ENCODE data around the gene ODAD3.

The ODAD3 gene

DNA sequence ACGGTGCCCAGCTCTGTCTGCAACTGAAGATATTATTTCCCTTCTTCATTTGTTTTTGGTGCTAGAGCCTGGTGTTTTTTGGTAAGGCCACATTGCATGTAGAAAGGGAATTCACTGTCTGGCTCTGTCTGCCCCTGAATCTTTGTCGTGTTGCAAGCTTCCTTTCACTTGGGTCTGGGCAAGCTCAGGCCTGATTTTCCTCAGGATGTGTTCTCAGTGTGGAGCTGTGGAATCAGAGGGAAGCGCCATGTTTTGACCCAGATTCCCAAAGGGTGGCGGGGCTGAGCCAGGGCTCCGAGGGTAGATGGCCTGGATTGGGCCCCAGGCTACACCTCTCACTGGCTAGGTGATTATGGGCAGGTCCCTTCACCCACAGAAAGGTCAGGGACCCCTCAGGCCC lies 9.1 kb upstream of the ODAD3 start:
- TF ChIP-seq, protein P1, sequence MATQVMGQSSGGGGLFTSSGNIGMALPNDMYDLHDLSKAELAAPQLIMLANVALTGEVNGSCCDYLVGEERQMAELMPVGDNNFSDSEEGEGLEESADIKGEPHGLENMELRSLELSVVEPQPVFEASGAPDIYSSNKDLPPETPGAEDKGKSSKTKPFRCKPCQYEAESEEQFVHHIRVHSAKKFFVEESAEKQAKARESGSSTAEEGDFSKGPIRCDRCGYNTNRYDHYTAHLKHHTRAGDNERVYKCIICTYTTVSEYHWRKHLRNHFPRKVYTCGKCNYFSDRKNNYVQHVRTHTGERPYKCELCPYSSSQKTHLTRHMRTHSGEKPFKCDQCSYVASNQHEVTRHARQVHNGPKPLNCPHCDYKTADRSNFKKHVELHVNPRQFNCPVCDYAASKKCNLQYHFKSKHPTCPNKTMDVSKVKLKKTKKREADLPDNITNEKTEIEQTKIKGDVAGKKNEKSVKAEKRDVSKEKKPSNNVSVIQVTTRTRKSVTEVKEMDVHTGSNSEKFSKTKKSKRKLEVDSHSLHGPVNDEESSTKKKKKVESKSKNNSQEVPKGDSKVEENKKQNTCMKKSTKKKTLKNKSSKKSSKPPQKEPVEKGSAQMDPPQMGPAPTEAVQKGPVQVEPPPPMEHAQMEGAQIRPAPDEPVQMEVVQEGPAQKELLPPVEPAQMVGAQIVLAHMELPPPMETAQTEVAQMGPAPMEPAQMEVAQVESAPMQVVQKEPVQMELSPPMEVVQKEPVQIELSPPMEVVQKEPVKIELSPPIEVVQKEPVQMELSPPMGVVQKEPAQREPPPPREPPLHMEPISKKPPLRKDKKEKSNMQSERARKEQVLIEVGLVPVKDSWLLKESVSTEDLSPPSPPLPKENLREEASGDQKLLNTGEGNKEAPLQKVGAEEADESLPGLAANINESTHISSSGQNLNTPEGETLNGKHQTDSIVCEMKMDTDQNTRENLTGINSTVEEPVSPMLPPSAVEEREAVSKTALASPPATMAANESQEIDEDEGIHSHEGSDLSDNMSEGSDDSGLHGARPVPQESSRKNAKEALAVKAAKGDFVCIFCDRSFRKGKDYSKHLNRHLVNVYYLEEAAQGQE (IDR thresholded peaks at IDR 0.05; ENCODE audit: insufficient read depth in 1 of 2, low read depth in 2 of 2, low read length in 2 of 2), result no peak
- TF ChIP-seq TAF1 (IDR thresholded peaks at IDR 0.05; ENCODE audit: borderline replicate concordance, insufficient read depth, low read length) (no peak), POLR2AphosphoS5 (IDR thresholded peaks at IDR 0.05; ENCODE audit: low read depth, low read length) (no peak), FOXP2 (optimal IDR thresholded peaks at IDR 0.05; ENCODE audit: borderline replicate concordance, extremely low read depth, extremely low read length, insufficient read depth) (no peak), SIN3A (IDR thresholded peaks at IDR 0.05; ENCODE audit: borderline replicate concordance, insufficient read depth, low read length) (no peak)

DNA sequence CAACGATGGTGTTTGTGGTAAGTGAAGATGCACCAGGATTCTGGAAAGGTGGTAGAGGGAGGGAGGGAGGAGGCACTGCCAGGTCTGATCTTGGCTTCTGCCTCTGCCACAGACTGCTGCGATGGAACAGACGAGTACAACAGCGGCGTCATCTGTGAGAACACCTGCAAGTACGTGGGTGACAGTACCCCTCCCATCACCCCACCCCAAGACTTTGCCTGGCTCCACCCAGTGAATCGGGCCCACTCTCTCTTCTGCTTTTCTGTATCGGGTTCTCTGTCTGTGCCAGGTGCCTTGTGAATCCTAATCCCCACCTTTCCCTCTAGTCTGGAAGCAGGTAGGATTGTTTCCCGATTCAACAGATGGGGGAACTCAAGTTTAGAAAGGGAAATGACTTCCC lies 3.0 kb upstream of the ODAD3 start:
- TF ChIP-seq, protein P1 (IDR thresholded peaks at IDR 0.05; ENCODE audit: insufficient read depth in 1 of 2, low read depth in 2 of 2, low read length in 2 of 2), result no peak
- TF ChIP-seq POLR2AphosphoS5 (IDR thresholded peaks at IDR 0.05; ENCODE audit: low read depth, low read length) (no peak), TAF1 (IDR thresholded peaks at IDR 0.05; ENCODE audit: borderline replicate concordance, insufficient read depth, low read length) (no peak), FOXP2 (optimal IDR thresholded peaks at IDR 0.05; ENCODE audit: borderline replicate concordance, extremely low read depth, extremely low read length, insufficient read depth) (no peak), SIN3A (IDR thresholded peaks at IDR 0.05; ENCODE audit: borderline replicate concordance, insufficient read depth, low read length) (no peak)

DNA sequence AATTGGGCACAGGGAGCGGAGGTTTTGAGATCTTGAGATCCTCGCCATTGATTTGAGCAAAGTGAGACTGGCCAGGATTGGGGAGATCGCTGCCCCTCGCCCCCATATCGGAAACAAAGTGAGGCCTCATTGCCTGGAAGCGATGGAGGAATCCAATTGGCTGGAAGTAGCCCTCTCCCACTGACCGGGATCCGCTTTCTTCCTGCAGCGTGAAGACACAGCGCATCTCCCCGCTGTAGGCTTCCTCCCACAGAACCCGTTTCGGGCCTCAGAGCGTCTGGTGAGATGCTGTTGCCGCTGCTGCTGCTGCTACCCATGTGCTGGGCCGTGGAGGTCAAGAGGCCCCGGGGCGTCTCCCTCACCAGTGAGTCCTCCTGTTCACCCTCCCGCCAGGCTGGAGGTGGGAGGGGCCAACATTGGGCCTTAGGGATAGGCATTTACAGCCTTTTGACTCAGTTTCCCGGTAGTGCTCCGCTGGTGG lies 952 bp upstream of the ODAD3 start:
- TF ChIP-seq POLR2AphosphoS5 (IDR thresholded peaks at IDR 0.05; ENCODE audit: low read depth, low read length) (no peak), FOXP2 (optimal IDR thresholded peaks at IDR 0.05; ENCODE audit: borderline replicate concordance, extremely low read depth, extremely low read length, insufficient read depth) (no peak), TAF1 (IDR thresholded peaks at IDR 0.05; ENCODE audit: borderline replicate concordance, insufficient read depth, low read length) (no peak), SIN3A (IDR thresholded peaks at IDR 0.05; ENCODE audit: borderline replicate concordance, insufficient read depth, low read length) (no peak)
- TF ChIP-seq, protein P1 (IDR thresholded peaks at IDR 0.05; ENCODE audit: insufficient read depth in 1 of 2, low read depth in 2 of 2, low read length in 2 of 2), result no peak

DNA sequence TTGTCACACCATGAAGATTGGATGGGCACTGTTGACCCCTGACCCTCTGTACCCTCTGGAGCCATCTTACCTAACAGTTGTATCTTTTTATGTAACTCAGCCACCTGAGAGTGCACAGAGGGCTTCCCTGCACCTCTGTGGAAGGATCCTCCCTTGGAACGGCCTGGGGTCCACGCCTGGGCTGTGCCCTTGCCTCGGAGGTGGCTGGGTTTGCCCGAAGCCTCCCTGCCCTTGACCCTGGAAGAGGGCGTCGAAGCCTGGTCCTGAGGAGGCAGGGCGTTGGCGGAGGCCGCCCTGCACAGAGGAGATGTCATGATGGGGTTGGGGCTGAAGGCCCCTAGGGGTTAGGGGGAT lies 241 bp downstream of the ODAD3 start:
- TF ChIP-seq POLR2AphosphoS5 (IDR thresholded peaks at IDR 0.05; ENCODE audit: low read depth, low read length) (no peak), TAF1 (IDR thresholded peaks at IDR 0.05; ENCODE audit: borderline replicate concordance, insufficient read depth, low read length) (no peak), SIN3A (IDR thresholded peaks at IDR 0.05; ENCODE audit: borderline replicate concordance, insufficient read depth, low read length) (no peak), FOXP2 (optimal IDR thresholded peaks at IDR 0.05; ENCODE audit: borderline replicate concordance, extremely low read depth, extremely low read length, insufficient read depth) (no peak)
- TF ChIP-seq, protein P1 (IDR thresholded peaks at IDR 0.05; ENCODE audit: insufficient read depth in 1 of 2, low read depth in 2 of 2, low read length in 2 of 2), result no peak

DNA sequence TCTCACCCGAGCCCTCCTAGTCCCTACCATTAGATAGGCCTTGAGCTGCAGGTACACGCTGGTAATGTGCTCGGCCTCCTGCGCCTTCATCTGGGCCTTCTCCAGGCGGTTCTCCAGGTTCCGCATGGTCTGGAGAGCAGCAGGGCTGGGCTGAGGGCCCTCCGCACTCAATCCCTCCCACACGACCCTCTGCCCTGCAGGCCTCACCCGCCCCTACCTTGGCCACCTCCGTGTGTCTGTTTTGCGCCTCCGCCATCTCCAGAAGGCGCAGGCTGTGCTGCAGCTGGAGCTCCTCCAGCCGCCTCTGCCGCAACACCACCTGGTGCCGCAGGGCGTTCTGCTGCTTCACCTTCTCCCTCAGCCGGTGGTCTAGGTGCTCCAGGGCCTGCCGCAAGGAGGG lies 8.3 kb downstream of the ODAD3 start:
- no peak for TF ChIP-seq FOXP2 (optimal IDR thresholded peaks at IDR 0.05; ENCODE audit: borderline replicate concordance, extremely low read depth, extremely low read length, insufficient read depth)
- TF ChIP-seq TAF1 (IDR thresholded peaks at IDR 0.05; ENCODE audit: borderline replicate concordance, insufficient read depth, low read length), result no peak
- TF ChIP-seq, protein P1 (IDR thresholded peaks at IDR 0.05; ENCODE audit: insufficient read depth in 1 of 2, low read depth in 2 of 2, low read length in 2 of 2), result no peak
- TF ChIP-seq POLR2AphosphoS5 (IDR thresholded peaks at IDR 0.05; ENCODE audit: low read depth, low read length), result no peak
- no peak for TF ChIP-seq SIN3A (IDR thresholded peaks at IDR 0.05; ENCODE audit: borderline replicate concordance, insufficient read depth, low read length)
